HepG2 (cell line): ENCODE measurements around the gene PACS1. TPM values are rescaled to one million over a fixed set of nuclear protein-coding genes. Genes with fewer than 3 reads are reported as not detected.

Experiments used
- CAMTA2 ChIP-seq: sonication (generic); formaldehyde crosslinking; IDR thresholded peaks from 2 replicates; pipeline ENCODE4 v1.4.0; 2020; ENCODE audit warnings: mild to moderate bottlenecking, missing genetic modification reagents, borderline replicate concordance
- CBX5 ChIP-seq: sonication (generic); formaldehyde crosslinking; IDR thresholded peaks from 2 replicates; pipeline ENCODE4 v1.4.0; 2020; ENCODE audit warnings: missing genetic modification reagents, borderline replicate concordance
- EHMT2 ChIP-seq: fragments of 200-600 bp; sonication (generic); IDR thresholded peaks from 2 replicates; pipeline ENCODE4 v1.7.0; 2017; ENCODE audit warnings: antibody characterized with exemption, low read depth, low read length, borderline replicate concordance
- MED8 ChIP-seq: sonication (generic); formaldehyde crosslinking; IDR thresholded peaks from 2 replicates; pipeline ENCODE4 v1.8.1; 2023; ENCODE audit warnings: mild to moderate bottlenecking, missing genetic modification reagents; ENCODE audit not compliant: insufficient replicate concordance
- MEIS1 ChIP-seq: sonication (generic); formaldehyde crosslinking; IDR thresholded peaks from 2 replicates; pipeline ENCODE4 v1.9.0; 2021; ENCODE audit warnings: mild to moderate bottlenecking, missing genetic modification reagents, moderate library complexity, borderline replicate concordance
- NAIF1 ChIP-seq: sonication (generic); formaldehyde crosslinking; IDR thresholded peaks from 2 replicates; pipeline ENCODE4 v1.5.0; 2020; ENCODE audit warnings: mild to moderate bottlenecking, missing genetic modification reagents, borderline replicate concordance
- NRL ChIP-seq: sonication (generic); formaldehyde crosslinking; IDR thresholded peaks from 2 replicates; pipeline ENCODE4 v1.5.0; 2020; ENCODE audit warnings: missing genetic modification reagents, mild to moderate bottlenecking, moderate library complexity, borderline replicate concordance
- PLRG1 ChIP-seq: fragments of 450-650 bp; conservative IDR thresholded peaks from 2 replicates; pipeline ENCODE4 v1.6.1; 2016
- PRDM15 ChIP-seq: sonication (generic); formaldehyde crosslinking; IDR thresholded peaks from 2 replicates; pipeline ENCODE4 v1.4.0; 2020; ENCODE audit warnings: missing genetic modification reagents
- REL ChIP-seq: sonication (generic); formaldehyde crosslinking; conservative IDR thresholded peaks from 2 replicates; pipeline ENCODE4 v1.8.0; 2022; ENCODE audit warnings: mild to moderate bottlenecking, missing genetic modification reagents, moderate library complexity
- RFXANK ChIP-seq: IDR thresholded peaks from 2 replicates; pipeline ENCODE4 v1.6.1; 2016
- SOX5 ChIP-seq: IDR thresholded peaks from 2 replicates; pipeline ENCODE4 v1.6.1; 2016; ENCODE audit warnings: borderline replicate concordance
- SP5 ChIP-seq: IDR thresholded peaks from 2 replicates; pipeline ENCODE4 v1.6.1; 2016; ENCODE audit warnings: low read depth, borderline replicate concordance
- TEAD2 ChIP-seq: sonication (generic); formaldehyde crosslinking; IDR thresholded peaks from 2 replicates; pipeline ENCODE4 v1.9.0; 2021; ENCODE audit warnings: missing genetic modification reagents
- THAP11 ChIP-seq: IDR thresholded peaks from 2 replicates; pipeline ENCODE4 v1.6.1; 2016; ENCODE audit warnings: missing biosample characterization, missing genetic modification reagents
- ZNF121 ChIP-seq: sonication (generic); formaldehyde crosslinking; IDR thresholded peaks from 2 replicates; pipeline ENCODE4 v1.5.0; 2020; ENCODE audit warnings: mild to moderate bottlenecking, missing genetic modification reagents
- ZNF224 ChIP-seq: sonication (generic); formaldehyde crosslinking; IDR thresholded peaks from 2 replicates; pipeline ENCODE4 v1.5.0; 2020; ENCODE audit warnings: mild to moderate bottlenecking, missing genetic modification reagents
- ZNF468 ChIP-seq: sonication (generic); formaldehyde crosslinking; IDR thresholded peaks from 2 replicates; pipeline ENCODE4 v1.8.0; 2022; ENCODE audit warnings: mild to moderate bottlenecking, moderate library complexity, missing genetic modification reagents
- ZNF564 ChIP-seq: sonication (generic); formaldehyde crosslinking; IDR thresholded peaks from 2 replicates; pipeline ENCODE4 v1.8.1; 2023; ENCODE audit warnings: mild to moderate bottlenecking, missing genetic modification reagents
- ZNF652 ChIP-seq: IDR thresholded peaks from 2 replicates; pipeline ENCODE4 v1.6.1; 2016; ENCODE audit warnings: low read depth, borderline replicate concordance
- ZNF660 ChIP-seq: sonication (generic); formaldehyde crosslinking; IDR thresholded peaks from 2 replicates; pipeline ENCODE4 v1.5.1; 2020; ENCODE audit warnings: mild to moderate bottlenecking, low read depth, missing genetic modification reagents, borderline replicate concordance
- ZNF775 ChIP-seq: sonication (generic); formaldehyde crosslinking; IDR thresholded peaks from 2 replicates; pipeline ENCODE4 v1.4.0; 2020; ENCODE audit warnings: missing genetic modification reagents, mild to moderate bottlenecking, moderate library complexity, borderline replicate concordance
- ZSCAN22 ChIP-seq: sonication (generic); formaldehyde crosslinking; IDR thresholded peaks from 2 replicates; pipeline ENCODE4 v1.4.0; 2020; ENCODE audit warnings: mild to moderate bottlenecking, missing genetic modification reagents
- polyA plus RNA-seq, 8 experiments: library from polyadenylated mRNA; depleted of rRNA in 3 of 8; stranded (reverse) in 7 of 8; unstranded in 1 of 8; fragments of >200 nt; fragmentation: Illumina TruSeq in 4 of 8; extraction: Trizol in 4 of 8; gene quantifications; 2 replicates each; pipeline versions ENCODE4 v1.2.1 to v1.2.3, GENCODE V29; 2011 to 2016; ENCODE audit warnings: low read depth in 4 of 8, missing spikeins in 1 of 8, mixed read lengths in 1 of 8; ENCODE audit not compliant: insufficient read depth in 1 of 8
- total RNA-seq, 5 experiments: library from RNA; depleted of rRNA; stranded (reverse); fragments of >200 nt; fragmentation: Illumina TruSeq; extraction: Trizol; gene quantifications; 2 replicates each; pipeline ENCODE4 v1.2.3, GENCODE V29; 2016; ENCODE audit warnings: low read depth in 1 of 5
- TF ChIP-seq, protein P1 (sequence below): sonication (generic); formaldehyde crosslinking; IDR thresholded peaks from 2 replicates; pipeline ENCODE4 v1.4.0; 2020; ENCODE audit warnings: missing genetic modification reagents

Gene PACS1
- total and polyA plus RNA-seq, 2 of the 13 experiments (the other 11 are each of a cell fraction or from before 2014, with no cell fraction given), result 7.6 to 8.6 TPM

GRCh38 chr11:66022401-66023185 is 47.5 kb upstream of the PACS1 start (continued):
- TF ChIP-seq PRDM15 (CRISPR knock-in tag) (peak; percentile 41; the same call in 1 of the 2 replicates), MED8 (CRISPR knock-in tag) (no peak), MEIS1 (CRISPR knock-in tag) (no peak), PLRG1 (no peak), SP5 (CRISPR knock-in tag) (no peak), TEAD2 (CRISPR knock-in tag) (peak; percentile 28; the same call in 1 of the 2 replicates), NAIF1 (no peak), ZNF660 (CRISPR knock-in tag) (no peak), ZNF775 (CRISPR knock-in tag) (no peak), RFXANK (no peak), REL (CRISPR knock-in tag) (no peak), CAMTA2 (CRISPR knock-in tag) (no peak), SOX5 (CRISPR knock-in tag) (no peak), ZNF564 (CRISPR knock-in tag) (no peak), CBX5 (CRISPR knock-in tag) (no peak), THAP11 (CRISPR knock-in tag) (peak; percentile 44; the same call in 1 of the 2 replicates), ZSCAN22 (CRISPR knock-in tag) (no peak), ZNF224 (peak; percentile 11; the same call in 1 of the 2 replicates), ZNF121 (no peak), ZNF652 (CRISPR knock-in tag) (no peak; the same call in 1 of the 2 replicates), EHMT2 (no peak), NRL (CRISPR knock-in tag) (peak; percentile 65; the same call in 1 of the 2 replicates), ZNF468 (CRISPR knock-in tag) (no peak)
- TF ChIP-seq, protein P1, sequence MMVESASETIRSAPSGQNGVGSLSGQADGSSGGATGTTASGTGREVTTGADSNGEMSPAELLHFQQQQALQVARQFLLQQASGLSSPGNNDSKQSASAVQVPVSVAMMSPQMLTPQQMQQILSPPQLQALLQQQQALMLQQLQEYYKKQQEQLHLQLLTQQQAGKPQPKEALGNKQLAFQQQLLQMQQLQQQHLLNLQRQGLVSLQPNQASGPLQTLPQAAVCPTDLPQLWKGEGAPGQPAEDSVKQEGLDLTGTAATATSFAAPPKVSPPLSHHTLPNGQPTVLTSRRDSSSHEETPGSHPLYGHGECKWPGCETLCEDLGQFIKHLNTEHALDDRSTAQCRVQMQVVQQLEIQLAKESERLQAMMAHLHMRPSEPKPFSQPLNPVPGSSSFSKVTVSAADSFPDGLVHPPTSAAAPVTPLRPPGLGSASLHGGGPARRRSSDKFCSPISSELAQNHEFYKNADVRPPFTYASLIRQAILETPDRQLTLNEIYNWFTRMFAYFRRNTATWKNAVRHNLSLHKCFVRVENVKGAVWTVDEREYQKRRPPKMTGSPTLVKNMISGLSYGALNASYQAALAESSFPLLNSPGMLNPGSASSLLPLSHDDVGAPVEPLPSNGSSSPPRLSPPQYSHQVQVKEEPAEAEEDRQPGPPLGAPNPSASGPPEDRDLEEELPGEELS (CRISPR knock-in tag), result 0 out of 2 replicates have a peak, but pooled peaks have one; percentile 16
